Loucy (cell line): ENCODE data around the gene SUFU.

Experiments used
- H2AFZ ChIP-seq: fragments of 200-600 bp; sonication (generic); 2 replicates; pipeline ENCODE4 v1.6.0; 2016; ENCODE audit warnings: antibody characterized with exemption, mild to moderate bottlenecking, low read length, moderate library complexity
- H3F3A ChIP-seq: fragments of 200-600 bp; 2 replicates; pipeline ENCODE4 v1.6.0; 2016; ENCODE audit warnings: antibody characterized with exemption, low read depth, mild to moderate bottlenecking
- H3K27me3 ChIP-seq: fragments of 200-600 bp; sonication (generic); 2 replicates; pipeline ENCODE4 v1.6.1; 2014; ENCODE audit warnings: low read length, mild to moderate bottlenecking; ENCODE audit not compliant: insufficient read depth, poor library complexity, severe bottlenecking
- H3K36me3 ChIP-seq: fragments of 200-600 bp; sonication (generic); 2 replicates; pipeline ENCODE4 v1.6.1; 2016; ENCODE audit warnings: low read length; ENCODE audit not compliant: insufficient read depth
- H3K4me1 ChIP-seq: fragments of 200-600 bp; sonication (generic); 2 replicates; pipeline ENCODE4 v1.5.1; 2014; ENCODE audit warnings: low read length, mild to moderate bottlenecking; ENCODE audit not compliant: insufficient read depth, poor library complexity, severe bottlenecking
- H3K4me2 ChIP-seq: fragments of 200-600 bp; sonication (generic); 2 replicates; pipeline ENCODE4 v1.6.0; 2014; ENCODE audit warnings: antibody characterized with exemption, low read length, low read depth, mild to moderate bottlenecking; ENCODE audit not compliant: poor library complexity, severe bottlenecking
- H3K4me3 ChIP-seq: fragments of 200-600 bp; sonication (generic); 2 replicates; pipeline ENCODE4 v1.5.1; 2014; ENCODE audit warnings: low read length, mild to moderate bottlenecking, mixed read lengths; ENCODE audit not compliant: poor library complexity, severe bottlenecking
- H3K79me2 ChIP-seq: fragments of 200-600 bp; sonication (generic); 2 replicates; pipeline ENCODE4 v1.6.1; 2014; ENCODE audit warnings: low read length; ENCODE audit not compliant: insufficient read depth
- H3K9ac ChIP-seq: fragments of 200-600 bp; sonication (generic); 2 replicates; pipeline ENCODE4 v1.6.0; 2014; ENCODE audit warnings: mild to moderate bottlenecking, low read depth, low read length, moderate library complexity; ENCODE audit not compliant: poor library complexity, severe bottlenecking
- H3K9me2 ChIP-seq: fragments of 200-600 bp; sonication (generic); replicated peaks from 2 replicates; pipeline ENCODE4 v1.6.1; 2016; ENCODE audit warnings: low read depth, low read length, mixed read lengths
- H3K9me3 ChIP-seq: fragments of 200-600 bp; sonication (generic); 2 replicates; pipeline ENCODE4 v1.6.1; 2014; ENCODE audit warnings: mild to moderate bottlenecking, antibody characterized with exemption, low read length, low read depth; ENCODE audit not compliant: insufficient read depth
- H4K20me1 ChIP-seq: fragments of 200-600 bp; sonication (generic); 2 replicates; pipeline ENCODE4 v1.6.0; 2014; ENCODE audit warnings: antibody characterized with exemption, low read length, mild to moderate bottlenecking; ENCODE audit not compliant: insufficient read depth, poor library complexity, severe bottlenecking
- EZH2phosphoT487 ChIP-seq: fragments of 200-600 bp; IDR thresholded peaks from 2 replicates; pipeline ENCODE4 v1.6.1; 2018; ENCODE audit warnings: antibody characterized with exemption, mild to moderate bottlenecking, moderate library complexity, borderline replicate concordance
- TF ChIP-seq, protein P1 (sequence below): fragments of 200-600 bp; sonication (generic); conservative IDR thresholded peaks from 2 replicates; pipeline ENCODE4 v1.5.1; 2014; ENCODE audit warnings: mild to moderate bottlenecking, antibody characterized with exemption, low read length

The SUFU gene

DNA sequence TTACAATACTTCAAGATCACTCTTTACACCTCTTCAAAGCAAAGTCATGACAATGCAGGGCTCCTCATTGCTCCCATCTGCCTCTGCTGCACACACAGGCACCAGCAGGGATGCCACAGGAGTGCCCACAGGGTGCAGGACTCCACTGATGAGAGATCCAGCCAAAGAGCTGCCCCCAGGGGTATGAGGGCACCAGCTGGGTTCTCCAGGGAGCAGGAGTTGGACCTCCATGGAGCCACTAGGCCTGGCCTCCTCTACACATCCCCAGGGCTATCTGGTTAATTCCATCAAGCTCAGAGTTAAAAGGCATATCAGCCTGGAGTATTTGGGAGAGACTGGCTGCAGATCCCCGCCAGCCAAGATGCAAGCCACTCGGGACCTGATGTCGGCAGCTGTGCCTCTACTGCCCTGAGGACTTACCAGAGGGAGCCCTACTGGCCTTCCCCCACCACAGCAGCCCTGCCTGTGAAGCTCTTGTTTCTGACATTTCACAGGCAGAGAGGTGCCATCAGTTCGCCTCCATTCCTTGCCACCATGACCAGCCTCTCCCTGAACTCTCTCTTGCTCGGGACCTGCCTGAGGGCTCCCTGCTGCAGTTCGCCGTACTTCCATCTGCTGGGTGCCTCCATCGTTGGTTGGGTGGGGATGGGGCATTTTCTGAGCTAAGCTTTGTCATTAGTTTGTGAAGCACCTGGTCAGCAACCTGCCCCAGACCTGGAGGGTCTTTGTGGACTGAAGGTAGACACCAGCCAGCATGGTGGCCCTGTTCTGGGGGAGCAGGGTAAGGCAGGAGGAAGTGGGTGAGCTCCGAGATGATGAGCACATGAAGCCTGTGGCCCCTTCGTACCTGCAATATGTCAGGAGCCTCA, 128.0 kb downstream of the SUFU start:
- Histone ChIP-seq H2AFZ (no peak overlapping the region), H3K9me3 (no peaks in the 10 kb centered on the region), H4K20me1 (no peaks in the 10 kb centered on the region), H3K27me3 (no peaks in the 10 kb centered on the region), H3K4me3 (peak overlapping the region; percentile 29), H3K36me3 (peaks cover 6% of the 10 kb centered on the region; the same call in 1 of the 2 replicates), H3K9me2 (no peaks in the 10 kb centered on the region), H3K4me1 (peaks cover 54% of the 10 kb centered on the region), H3F3A (0 out of 2 replicates have a peak, but pooled peaks cover 5% of the 10 kb centered on the region), H3K79me2 (no peaks in the 10 kb centered on the region), H3K9ac (peak overlapping the region; percentile 56), H3K4me2 (peak overlapping the region; percentile 59)
- TF ChIP-seq, protein P1, sequence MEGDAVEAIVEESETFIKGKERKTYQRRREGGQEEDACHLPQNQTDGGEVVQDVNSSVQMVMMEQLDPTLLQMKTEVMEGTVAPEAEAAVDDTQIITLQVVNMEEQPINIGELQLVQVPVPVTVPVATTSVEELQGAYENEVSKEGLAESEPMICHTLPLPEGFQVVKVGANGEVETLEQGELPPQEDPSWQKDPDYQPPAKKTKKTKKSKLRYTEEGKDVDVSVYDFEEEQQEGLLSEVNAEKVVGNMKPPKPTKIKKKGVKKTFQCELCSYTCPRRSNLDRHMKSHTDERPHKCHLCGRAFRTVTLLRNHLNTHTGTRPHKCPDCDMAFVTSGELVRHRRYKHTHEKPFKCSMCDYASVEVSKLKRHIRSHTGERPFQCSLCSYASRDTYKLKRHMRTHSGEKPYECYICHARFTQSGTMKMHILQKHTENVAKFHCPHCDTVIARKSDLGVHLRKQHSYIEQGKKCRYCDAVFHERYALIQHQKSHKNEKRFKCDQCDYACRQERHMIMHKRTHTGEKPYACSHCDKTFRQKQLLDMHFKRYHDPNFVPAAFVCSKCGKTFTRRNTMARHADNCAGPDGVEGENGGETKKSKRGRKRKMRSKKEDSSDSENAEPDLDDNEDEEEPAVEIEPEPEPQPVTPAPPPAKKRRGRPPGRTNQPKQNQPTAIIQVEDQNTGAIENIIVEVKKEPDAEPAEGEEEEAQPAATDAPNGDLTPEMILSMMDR: no peak
- no peak for TF ChIP-seq EZH2phosphoT487

DNA sequence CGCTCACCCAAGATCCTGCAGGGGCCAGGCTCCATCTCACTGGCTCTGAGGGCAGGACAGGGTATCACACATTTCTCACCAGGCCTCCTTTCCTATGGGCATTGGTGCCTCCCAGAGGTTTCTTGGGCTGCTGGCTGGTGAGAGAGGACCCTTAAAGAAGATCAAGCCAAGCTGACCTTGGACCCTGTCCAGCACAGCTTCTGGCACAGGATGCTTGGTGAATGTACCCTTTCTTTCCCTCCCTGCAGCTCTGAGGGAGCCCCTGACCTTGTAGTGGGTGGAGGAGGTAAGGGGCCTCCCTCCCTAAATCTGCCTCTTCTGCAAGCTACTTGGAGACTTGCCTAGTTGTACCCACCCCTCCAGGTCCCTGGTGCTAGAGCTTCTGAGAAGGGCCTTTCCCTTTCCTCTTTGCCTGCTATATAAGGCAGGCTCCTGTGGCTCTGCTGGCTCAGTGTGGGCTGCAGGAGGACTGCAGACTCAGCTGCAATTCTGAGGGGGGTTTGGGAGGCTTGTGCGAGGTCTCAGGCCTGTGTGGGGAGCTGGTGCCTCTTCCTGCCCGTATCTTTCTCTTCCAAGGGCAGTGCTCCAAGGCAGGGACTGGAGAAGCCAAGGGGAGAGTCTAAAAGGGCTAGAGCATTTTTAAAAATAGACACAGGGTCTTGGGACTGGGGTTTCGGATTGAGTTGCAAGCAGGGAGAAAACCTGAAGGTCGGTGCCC, 128.8 kb downstream of the SUFU start:
- Histone ChIP-seq H4K20me1 (no peaks in the 10 kb centered on the region), H3K4me1 (peaks cover 54% of the 10 kb centered on the region), H3K27me3 (no peaks in the 10 kb centered on the region), H3K9ac (peak overlapping the region; percentile 56), H3F3A (0 out of 2 replicates have a peak, but pooled peaks cover 7% of the 10 kb centered on the region), H3K9me2 (no peaks in the 10 kb centered on the region), H2AFZ (no peak overlapping the region), H3K9me3 (no peaks in the 10 kb centered on the region), H3K36me3 (peaks cover 6% of the 10 kb centered on the region; the same call in 1 of the 2 replicates), H3K4me2 (peak overlapping the region; percentile 59), H3K79me2 (no peaks in the 10 kb centered on the region), H3K4me3 (peak overlapping the region; percentile 29)
- no peak for TF ChIP-seq EZH2phosphoT487
- TF ChIP-seq, protein P1: 0 out of 2 replicates have a peak, but pooled peaks have one; percentile 15

DNA sequence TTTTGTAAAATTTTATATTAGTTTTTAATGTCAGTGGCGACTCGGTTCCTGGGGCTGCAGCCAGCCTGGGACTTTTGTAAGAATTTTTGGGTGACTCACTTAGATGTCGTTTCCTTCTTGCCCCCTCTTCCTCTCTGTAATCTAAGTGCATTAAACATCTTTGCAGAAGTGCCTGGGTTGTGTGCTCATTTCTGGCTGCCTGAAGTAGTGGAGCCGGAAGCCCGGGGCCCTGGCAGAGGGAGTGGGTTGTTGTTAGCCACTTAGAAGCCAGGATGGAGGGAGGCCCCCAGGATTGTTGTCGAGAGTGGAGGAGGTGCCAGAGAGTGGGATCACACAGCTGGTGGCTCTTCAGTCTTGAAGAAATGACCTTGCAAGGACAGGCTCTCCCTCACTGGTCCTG, 129.5 kb downstream of the SUFU start:
- Histone ChIP-seq H3K27me3 (no peaks in the 10 kb centered on the region), H3F3A (0 out of 2 replicates have a peak, but pooled peaks cover 7% of the 10 kb centered on the region), H3K9me3 (no peaks in the 10 kb centered on the region), H4K20me1 (no peaks in the 10 kb centered on the region), H3K4me1 (peaks cover 54% of the 10 kb centered on the region), H3K9ac (peak overlapping the region; percentile 56), H3K4me3 (peak overlapping the region; percentile 40), H2AFZ (no peak overlapping the region), H3K36me3 (peaks cover 6% of the 10 kb centered on the region; the same call in 1 of the 2 replicates), H3K4me2 (peak overlapping the region; percentile 59), H3K79me2 (no peaks in the 10 kb centered on the region), H3K9me2 (no peaks in the 10 kb centered on the region)
- TF ChIP-seq, protein P1: no peak
- no peak for TF ChIP-seq EZH2phosphoT487
